GM23338 (cell line): ENCODE results near the gene SLC22A4.

Experiments used
- CTCF ChIP-seq, 2 experiments: fragments of 200-600 bp in 1 of 2; sonication (generic) in 1 of 2; conservative IDR thresholded peaks; 2 replicates each; pipeline versions ENCODE4 v1.5.1 to v1.6.1; 2016 to 2017; ENCODE audit warnings: antibody characterized with exemption in 2 of 2, low read depth in 2 of 2, mild to moderate bottlenecking in 2 of 2, moderate library complexity in 1 of 2
- EZH2 ChIP-seq: fragments of 200-600 bp; sonication (generic); IDR thresholded peaks from one replicate; pipeline ENCODE4 v1.8.0; 2017; ENCODE audit warnings: antibody characterized with exemption, mild to moderate bottlenecking, low read depth; ENCODE audit not compliant: unreplicated experiment
- EZH2phosphoT487 ChIP-seq: fragments of 200-600 bp; sonication (generic); IDR thresholded peaks from one replicate; pipeline ENCODE4 v1.8.1; 2018; ENCODE audit warnings: antibody characterized with exemption; ENCODE audit not compliant: unreplicated experiment
- JUNB ChIP-seq: IDR thresholded peaks from one replicate; pipeline ENCODE4 v1.6.1; 2016; ENCODE audit warnings: antibody characterized with exemption; ENCODE audit not compliant: unreplicated experiment
- NANOG ChIP-seq: IDR thresholded peaks from 2 replicates; pipeline ENCODE4 v1.6.1; 2016; ENCODE audit warnings: antibody characterized with exemption, borderline replicate concordance
- POLR2AphosphoS5 ChIP-seq: IDR thresholded peaks from 2 replicates; pipeline ENCODE4 v1.6.1; 2016; ENCODE audit warnings: antibody characterized with exemption, low read depth
- TF ChIP-seq, protein P1 (sequence below): IDR thresholded peaks from one replicate; pipeline ENCODE4 v1.6.1; 2018; ENCODE audit warnings: antibody characterized with exemption; ENCODE audit not compliant: unreplicated experiment

- TF ChIP-seq EZH2phosphoT487 (no peak), CTCF (conservative IDR thresholded peaks at IDR 0.05; ENCODE audit: low read depth in 2 of 2) (peak in 1 of 2 experiments; percentile 37; a peak in 2 of 4 replicates), POLR2AphosphoS5 (no peak), EZH2 (no peak), JUNB (no peak), NANOG (no peak)
- TF ChIP-seq, protein P1, sequence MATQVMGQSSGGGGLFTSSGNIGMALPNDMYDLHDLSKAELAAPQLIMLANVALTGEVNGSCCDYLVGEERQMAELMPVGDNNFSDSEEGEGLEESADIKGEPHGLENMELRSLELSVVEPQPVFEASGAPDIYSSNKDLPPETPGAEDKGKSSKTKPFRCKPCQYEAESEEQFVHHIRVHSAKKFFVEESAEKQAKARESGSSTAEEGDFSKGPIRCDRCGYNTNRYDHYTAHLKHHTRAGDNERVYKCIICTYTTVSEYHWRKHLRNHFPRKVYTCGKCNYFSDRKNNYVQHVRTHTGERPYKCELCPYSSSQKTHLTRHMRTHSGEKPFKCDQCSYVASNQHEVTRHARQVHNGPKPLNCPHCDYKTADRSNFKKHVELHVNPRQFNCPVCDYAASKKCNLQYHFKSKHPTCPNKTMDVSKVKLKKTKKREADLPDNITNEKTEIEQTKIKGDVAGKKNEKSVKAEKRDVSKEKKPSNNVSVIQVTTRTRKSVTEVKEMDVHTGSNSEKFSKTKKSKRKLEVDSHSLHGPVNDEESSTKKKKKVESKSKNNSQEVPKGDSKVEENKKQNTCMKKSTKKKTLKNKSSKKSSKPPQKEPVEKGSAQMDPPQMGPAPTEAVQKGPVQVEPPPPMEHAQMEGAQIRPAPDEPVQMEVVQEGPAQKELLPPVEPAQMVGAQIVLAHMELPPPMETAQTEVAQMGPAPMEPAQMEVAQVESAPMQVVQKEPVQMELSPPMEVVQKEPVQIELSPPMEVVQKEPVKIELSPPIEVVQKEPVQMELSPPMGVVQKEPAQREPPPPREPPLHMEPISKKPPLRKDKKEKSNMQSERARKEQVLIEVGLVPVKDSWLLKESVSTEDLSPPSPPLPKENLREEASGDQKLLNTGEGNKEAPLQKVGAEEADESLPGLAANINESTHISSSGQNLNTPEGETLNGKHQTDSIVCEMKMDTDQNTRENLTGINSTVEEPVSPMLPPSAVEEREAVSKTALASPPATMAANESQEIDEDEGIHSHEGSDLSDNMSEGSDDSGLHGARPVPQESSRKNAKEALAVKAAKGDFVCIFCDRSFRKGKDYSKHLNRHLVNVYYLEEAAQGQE: no peak
Measured at GRCh38 chr5:132277971-132278853, 16.0 kb upstream of the SLC22A4 start.
